22Rv1 (cell line): ENCODE measurements around the gene PPP3R1.
A peak's percentile ranks its signal among the peaks of the same experiment; 100 is the strongest.

Source experiments
- H3K27ac ChIP-seq: fragments of 450-650 bp; 2 replicates; pipeline ENCODE4 v1.5.1; 2017
- CTCF ChIP-seq: fragments of 450-650 bp; IDR thresholded peaks from 2 replicates; pipeline ENCODE4 v1.5.1; 2017; ENCODE audit warnings: mild to moderate bottlenecking
- ZFX ChIP-seq: fragments of 450-650 bp; IDR thresholded peaks from 2 replicates; pipeline ENCODE4 v1.6.1; 2017; ENCODE audit warnings: antibody characterized with exemption, borderline replicate concordance

Gene PPP3R1

GRCh38 chr2:68200157-68200787 is 52.1 kb downstream of the PPP3R1 start:
- no peak overlapping the region for H3K27ac ChIP-seq
- TF ChIP-seq ZFX (no peak), CTCF (no peak)

GRCh38 chr2:68196120-68196716 is 56.1 kb downstream of the PPP3R1 start:
- H3K27ac ChIP-seq: no peak overlapping the region
- TF ChIP-seq ZFX (no peak), CTCF (peak; percentile 68)

DNA sequence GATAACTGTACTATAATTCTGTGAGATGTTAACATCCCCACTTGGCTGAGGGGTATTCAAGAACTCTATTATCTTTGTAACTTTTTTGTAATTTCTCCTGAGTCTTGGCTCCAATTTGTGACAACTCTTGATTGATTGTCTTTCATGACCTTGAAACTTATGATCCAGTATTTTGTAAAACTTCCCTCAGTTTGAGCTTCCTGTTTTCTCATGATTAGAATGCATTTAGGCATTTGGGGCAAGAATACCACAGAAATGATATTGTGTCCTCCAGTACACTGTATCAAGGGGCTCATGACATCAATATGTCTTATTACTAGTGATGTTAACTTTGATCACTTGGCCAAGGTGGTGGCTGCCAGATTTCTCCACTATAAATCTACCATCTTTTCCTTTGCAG is 57.2 kb downstream of the PPP3R1 start:
- no peak overlapping the region for H3K27ac ChIP-seq
- TF ChIP-seq ZFX (no peak), CTCF (no peak)

GRCh38 chr2:68193787-68194372 is 58.5 kb downstream of the PPP3R1 start:
- H3K27ac ChIP-seq: no peak overlapping the region

GRCh38 chr2:68193144-68193543 is 59.2 kb downstream of the PPP3R1 start:
- H3K27ac ChIP-seq: no peak overlapping the region
- TF ChIP-seq ZFX (no peak), CTCF (no peak)

More at GRCh38 chr2:68193787-68194372, 58.5 kb downstream of the PPP3R1 start:
- TF ChIP-seq ZFX (no peak), CTCF (no peak)

DNA sequence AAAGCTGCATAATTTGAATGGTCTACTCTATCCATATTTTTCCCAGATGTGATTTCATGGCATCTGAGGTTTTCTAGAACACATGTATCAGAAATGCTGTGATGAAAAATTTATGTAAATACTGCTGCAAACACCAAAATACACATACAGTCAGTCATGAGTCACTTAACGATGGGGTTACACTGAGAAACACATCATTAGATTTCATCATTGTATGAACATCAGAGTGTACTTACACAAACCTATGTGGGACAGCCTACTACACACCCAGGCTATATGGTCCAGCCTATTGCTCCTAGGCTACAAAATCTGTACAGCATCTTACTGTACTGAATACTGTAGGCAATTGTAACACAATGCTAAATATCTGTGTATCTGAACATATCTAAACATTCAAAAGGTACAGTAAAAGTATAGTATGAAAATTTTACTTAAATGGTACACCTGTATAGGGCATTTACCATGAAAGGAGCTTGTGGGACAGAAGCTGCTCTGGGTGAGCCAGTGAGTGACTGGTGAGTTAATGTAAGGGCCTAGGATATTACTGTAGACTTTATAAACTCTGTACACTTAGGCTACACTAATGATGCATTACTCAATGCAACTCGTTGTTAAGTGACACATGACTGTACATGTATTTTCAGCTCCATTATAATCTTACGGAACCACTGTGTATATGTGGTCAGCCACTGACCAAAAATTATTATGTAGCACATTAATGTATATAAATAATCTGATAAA is 61.2 kb downstream of the PPP3R1 start:
- TF ChIP-seq CTCF (no peak), ZFX (no peak)
- H3K27ac ChIP-seq: no peak overlapping the region
